Kidney (tissue), 14 donors: ENCODE results near the gene URB1. TPM values are rescaled to one million over a fixed set of nuclear protein-coding genes. Genes with fewer than 3 reads are reported as not detected.

Experiments used
- DNase-seq, 5 donors: peaks; one replicate each; pipeline ENCODE4 v3.0.0-alpha.2; 2013 to 2020
- FAIRE-seq: peaks from 2 replicates; lab custom pipeline; 2012; peaks lifted over from hg19 to GRCh38; lab: Jason Lieb, UNC
- H3K27ac ChIP-seq, 2 donors: one replicate each; pipeline ENCODE4 v1.7.0; 2013; ENCODE audit warnings: low read depth in 2 of 2, low read length in 2 of 2, inconsistent platforms in 1 of 2
- H3K27me3 ChIP-seq: one replicate; pipeline ENCODE4 v1.7.1; 2013; ENCODE audit warnings: low read length, inconsistent platforms; ENCODE audit not compliant: control insufficient read depth, insufficient read depth
- H3K36me3 ChIP-seq, 3 donors: one replicate each; pipeline versions ENCODE4 v1.7.0 to v1.7.1; 2013; ENCODE audit warnings: low read length in 3 of 3, control low read depth in 1 of 3, inconsistent platforms in 1 of 3; ENCODE audit not compliant: insufficient read depth in 3 of 3, control insufficient read depth in 2 of 3
- H3K4me1 ChIP-seq, 3 donors: one replicate each; pipeline versions ENCODE4 v1.7.0 to v1.7.1; 2013; ENCODE audit warnings: low read length in 3 of 3, inconsistent platforms in 1 of 3, low read depth in 1 of 3; ENCODE audit not compliant: control insufficient read depth in 2 of 3, insufficient read depth in 2 of 3
- H3K4me3 ChIP-seq, 3 donors: one replicate each; pipeline versions ENCODE4 v1.7.0 to v1.8.1; 2013; ENCODE audit warnings: low read length in 3 of 3, control low read depth in 1 of 3, inconsistent platforms in 1 of 3
- H3K9ac ChIP-seq, 3 donors: one replicate each; pipeline versions ENCODE4 v1.7.0 to v1.7.1; 2013; ENCODE audit warnings: low read length in 3 of 3, control low read depth in 1 of 3, inconsistent platforms in 1 of 3
- H3K9me3 ChIP-seq, 3 donors: one replicate each; pipeline versions ENCODE4 v1.7.0 to v1.7.1; 2013; ENCODE audit warnings: low read length in 3 of 3, control low read depth in 1 of 3, inconsistent platforms in 1 of 3; ENCODE audit not compliant: control insufficient read depth in 2 of 3, insufficient read depth in 1 of 3
- intact Hi-C: fragments of 100-400 bp; cut with DNase I; formaldehyde crosslinking; loops from one replicate; pipeline ENCODE4 v1.11.1; 2022
- polyA plus RNA-seq: library from polyadenylated mRNA; stranded (reverse); fragments of 350-450 nt; fragmentation: Illumina TruSeq; extraction: RNeasy Lipid Tissue Mini Kit (QIAGEN cat#74804); gene quantifications from one replicate; pipeline ENCODE4 v1.2.3, GENCODE V29; 2014; ENCODE audit warnings: low read depth, low replicate concordance; ENCODE audit not compliant: insufficient read depth
- total RNA-seq: library from RNA; stranded (reverse); fragmentation: NEBNext Ultra II Directional; extraction: Animal tissue kit (Norgen Biotek cat#: 25700); gene quantifications from one replicate; pipeline ENCODE4 v1.2.1, GENCODE V29; 2021
- TF ChIP-seq, protein P1 (sequence below): IDR thresholded peaks from 3 replicates; pipeline ENCODE4 v1.5.1; 2012; ENCODE audit warnings: mild to moderate bottlenecking, moderate library complexity, borderline replicate concordance; ENCODE audit not compliant: insufficient read depth; ENCODE audit errors: extremely low read depth
- donor health status: control.
- donor health status: control.
- donor health status: control.
- donor health status: control.
- donor health status: control.
- donor health status: DM: yes; HTN: yes; CAD: no.
- donor health status: Normal renal cell carcinoma (clear cell type).

URB1 gene
- total and polyA plus RNA-seq, 2 donors from 2014 or later = 1.7 to 15.0 TPM

DNA sequence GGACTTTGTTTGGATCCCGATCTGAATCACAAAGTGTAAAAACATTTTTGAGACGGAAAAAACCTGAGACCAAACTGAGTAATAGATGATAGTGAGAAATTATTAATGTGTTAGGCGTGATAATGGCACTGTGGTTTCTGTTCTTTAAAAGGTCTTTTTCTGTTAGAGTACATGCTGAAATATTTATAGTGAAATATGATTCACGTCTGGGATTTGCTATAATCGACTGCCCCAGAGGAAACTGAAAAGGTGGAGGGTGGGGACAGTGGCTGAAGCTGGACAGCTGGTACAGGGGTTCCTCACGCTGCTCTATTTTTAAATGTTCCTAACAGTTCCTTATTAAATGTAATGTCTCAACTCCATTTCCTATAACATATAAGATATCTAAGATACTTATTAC lies 11.2 kb downstream of the URB1 start:
- Histone ChIP-seq H3K9ac (no peak overlapping the region), H3K4me3 (no peak overlapping the region), H3K27ac (no peak overlapping the region), H3K27me3 (no peaks in the 10 kb centered on the region), H3K4me1 (no peaks in the 10 kb centered on the region), H3K36me3 (peaks cover 11 to 42% (median 18%) of the 10 kb centered on the region in 3 donors), H3K9me3 (no peaks in the 10 kb centered on the region)
- intact Hi-C loops = no loop called here
- DNase-seq (no peak), FAIRE-seq (no peak)
- TF ChIP-seq, protein P1, sequence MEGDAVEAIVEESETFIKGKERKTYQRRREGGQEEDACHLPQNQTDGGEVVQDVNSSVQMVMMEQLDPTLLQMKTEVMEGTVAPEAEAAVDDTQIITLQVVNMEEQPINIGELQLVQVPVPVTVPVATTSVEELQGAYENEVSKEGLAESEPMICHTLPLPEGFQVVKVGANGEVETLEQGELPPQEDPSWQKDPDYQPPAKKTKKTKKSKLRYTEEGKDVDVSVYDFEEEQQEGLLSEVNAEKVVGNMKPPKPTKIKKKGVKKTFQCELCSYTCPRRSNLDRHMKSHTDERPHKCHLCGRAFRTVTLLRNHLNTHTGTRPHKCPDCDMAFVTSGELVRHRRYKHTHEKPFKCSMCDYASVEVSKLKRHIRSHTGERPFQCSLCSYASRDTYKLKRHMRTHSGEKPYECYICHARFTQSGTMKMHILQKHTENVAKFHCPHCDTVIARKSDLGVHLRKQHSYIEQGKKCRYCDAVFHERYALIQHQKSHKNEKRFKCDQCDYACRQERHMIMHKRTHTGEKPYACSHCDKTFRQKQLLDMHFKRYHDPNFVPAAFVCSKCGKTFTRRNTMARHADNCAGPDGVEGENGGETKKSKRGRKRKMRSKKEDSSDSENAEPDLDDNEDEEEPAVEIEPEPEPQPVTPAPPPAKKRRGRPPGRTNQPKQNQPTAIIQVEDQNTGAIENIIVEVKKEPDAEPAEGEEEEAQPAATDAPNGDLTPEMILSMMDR = no peak

DNA sequence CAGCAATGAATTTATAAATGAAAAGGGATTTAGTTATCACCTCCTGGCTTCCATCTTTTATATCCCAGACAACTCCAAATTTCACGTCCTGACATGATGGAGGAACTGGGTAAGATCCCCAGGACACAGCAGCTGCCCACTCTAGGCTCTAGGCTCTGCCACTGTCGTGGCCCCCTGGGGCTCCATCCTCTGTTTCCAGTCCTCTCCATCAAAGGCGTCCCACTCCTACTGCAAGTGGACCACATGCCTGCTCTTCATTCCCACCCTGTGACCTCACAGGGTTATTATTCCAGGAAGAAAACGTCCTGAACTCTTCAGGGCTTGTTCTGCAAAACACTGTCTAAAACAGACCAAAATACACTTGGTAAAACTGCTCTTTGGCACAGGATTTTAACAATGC lies 11.9 kb downstream of the URB1 start:
- FAIRE-seq = no peak

DNA sequence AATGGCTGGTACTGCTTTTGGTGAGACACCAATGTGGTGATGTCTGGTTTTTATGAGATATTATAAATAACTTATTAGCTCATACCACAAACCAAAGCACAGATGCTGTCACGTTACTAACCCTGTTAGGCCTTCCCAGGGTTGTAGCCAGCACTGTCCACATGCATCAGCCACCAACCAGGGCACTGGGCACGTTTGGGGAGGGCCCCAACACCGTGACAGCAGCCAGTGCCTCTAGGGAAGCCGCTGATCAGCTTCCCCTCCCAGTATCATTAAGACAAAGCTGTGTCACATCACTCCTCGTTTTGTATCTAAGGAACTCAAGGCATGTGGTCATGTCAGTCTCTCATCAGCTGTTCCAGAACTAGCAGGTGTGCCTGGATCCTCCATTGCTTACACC lies 13.9 kb downstream of the URB1 start:
- H3K4me1 ChIP-seq = no peaks in the 10 kb centered on the region
- FAIRE-seq (no peak), DNase-seq (no peak)
- H3K36me3 ChIP-seq = peaks cover 7 to 38% (median 13%) of the 10 kb centered on the region in 3 donors
- no peaks in the 10 kb centered on the region for H3K9me3 ChIP-seq
- intact Hi-C loops = no loop called here
- no peak overlapping the region for H3K9ac ChIP-seq
- TF ChIP-seq, protein P1 = no peak
- no peak overlapping the region for H3K27ac ChIP-seq
- no peaks in the 10 kb centered on the region for H3K27me3 ChIP-seq
- H3K4me3 ChIP-seq = no peak overlapping the region

More for the DNA sequence above, 11.9 kb downstream of the URB1 start:
- Histone ChIP-seq H3K36me3 (peaks cover 11 to 42% (median 18%) of the 10 kb centered on the region in 3 donors), H3K9me3 (no peaks in the 10 kb centered on the region), H3K27me3 (no peaks in the 10 kb centered on the region), H3K4me1 (no peaks in the 10 kb centered on the region), H3K4me3 (no peak overlapping the region), H3K9ac (no peak overlapping the region), H3K27ac (no peak overlapping the region)
- TF ChIP-seq, protein P1 = no peak
- no peak for DNase-seq
- intact Hi-C loops = no loop called here

DNA sequence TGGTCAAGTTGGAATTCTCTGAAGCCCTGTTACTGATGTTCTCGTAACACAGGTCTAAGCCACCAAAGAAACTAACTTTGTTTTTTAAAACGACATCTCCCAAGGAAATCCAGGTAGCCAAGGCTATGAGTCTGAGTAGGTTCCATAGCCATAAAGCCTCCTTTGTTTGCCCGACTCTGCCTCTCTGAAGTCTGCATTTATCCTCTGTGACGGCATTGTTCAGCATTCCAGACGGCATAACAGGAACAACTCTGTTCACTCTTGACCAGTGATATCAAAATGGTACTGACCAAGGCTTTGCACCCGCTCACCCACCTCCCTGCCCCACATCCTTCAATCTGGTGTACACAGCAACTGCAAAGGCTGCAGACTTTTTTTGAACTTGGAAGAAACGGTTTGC lies 14.8 kb downstream of the URB1 start:
- no peak overlapping the region for H3K4me3 ChIP-seq
- H3K27ac ChIP-seq = no peak overlapping the region
- peaks cover 4 to 30% (median 7%) of the 10 kb centered on the region in 3 donors for H3K36me3 ChIP-seq
- no peaks in the 10 kb centered on the region for H3K9me3 ChIP-seq
- no peak overlapping the region for H3K9ac ChIP-seq
- TF ChIP-seq, protein P1 = no peak
- FAIRE-seq (no peak), DNase-seq (no peak)
- H3K4me1 ChIP-seq = no peaks in the 10 kb centered on the region
- H3K27me3 ChIP-seq = no peaks in the 10 kb centered on the region
- intact Hi-C loops = no loop called here
